Colonic mucosa (tissue), 4 donors: ENCODE data around the gene ZBTB45. TPM values are rescaled to one million over a fixed set of nuclear protein-coding genes. Genes with fewer than 3 reads are reported as not detected.

ENCODE experiments used
- DNase-seq: peaks from one replicate; pipeline ENCODE4 v3.0.0-alpha.2; 2020
- H3K27ac ChIP-seq: fragments of 200-600 bp; one replicate; pipeline ENCODE4 v1.8.0; 2021
- H3K27me3 ChIP-seq: fragments of 200-600 bp; one replicate; pipeline ENCODE4 v1.8.0; 2021
- H3K36me3 ChIP-seq: fragments of 200-600 bp; one replicate; pipeline ENCODE4 v1.8.0; 2021
- H3K4me1 ChIP-seq: fragments of 200-600 bp; one replicate; pipeline ENCODE4 v1.8.0; 2021; ENCODE audit warnings: mild to moderate bottlenecking
- H3K4me3 ChIP-seq: fragments of 200-600 bp; one replicate; pipeline ENCODE4 v1.8.0; 2021
- H3K9ac ChIP-seq, 2 donors: one replicate each; pipeline ENCODE4 v1.7.0; 2013; ENCODE audit warnings: control low read depth in 2 of 2, low read depth in 2 of 2, low read length in 2 of 2
- H3K9me3 ChIP-seq: fragments of 200-600 bp; one replicate; pipeline ENCODE4 v1.8.0; 2021
- intact Hi-C: fragments of 100-400 bp; cut with DNase I; formaldehyde crosslinking; loops from one replicate; pipeline ENCODE4 v1.14.1; 2022
- total RNA-seq, 2 donors: library from RNA; stranded (reverse); fragmentation: NEBNext Ultra II Directional in 1 of 2; extraction: Animal tissue kit (Norgen Biotek cat#: 25700) in 1 of 2; gene quantifications; one replicate each; pipeline ENCODE4 v1.2.1, GENCODE V29; 2021
- TF ChIP-seq, protein P1 (sequence below): fragments of 200-600 bp; IDR thresholded peaks from one replicate; pipeline ENCODE4 v1.8.0; 2022; ENCODE audit warnings: antibody characterized with exemption, mild to moderate bottlenecking
- donor health status: healthy.
- donor health status: DM: no; HTN: no; CAD: no.
- donor health status: DM: no; HTN: no; CAD: no.

The ZBTB45 gene
- total RNA-seq, 2 donors from 2014 or later, result 13.5 to 20.2 TPM

DNA sequence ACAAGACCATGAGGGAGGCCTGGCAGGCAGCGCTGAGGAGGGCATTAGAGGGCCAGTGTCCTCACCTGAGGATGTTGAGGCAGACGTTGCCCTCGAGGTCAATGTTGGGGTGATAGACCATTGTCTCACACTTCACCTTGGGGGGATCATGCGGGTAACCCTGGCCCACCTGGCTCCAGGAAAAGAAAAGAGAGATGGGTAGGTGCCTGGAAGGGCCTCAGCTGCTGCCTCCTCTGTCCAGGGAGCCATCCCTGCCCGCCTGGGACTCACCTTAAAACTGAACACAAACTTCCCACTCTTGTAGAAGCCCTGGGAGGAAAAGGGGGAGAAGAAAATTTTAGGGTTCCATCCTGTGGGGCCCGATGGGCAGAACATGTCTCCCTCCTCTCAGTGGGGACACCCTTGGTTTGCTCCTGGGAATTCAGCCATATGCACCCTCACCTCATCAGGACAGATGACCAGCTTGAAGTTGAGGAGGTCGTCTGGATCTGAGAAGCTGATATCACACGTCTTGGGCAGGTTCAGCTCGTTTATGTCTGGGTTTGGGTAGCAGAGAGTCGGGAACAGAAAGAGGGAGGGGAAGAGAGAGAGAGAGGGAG lies 37.1 kb upstream of the ZBTB45 start:
- peak; percentile 22 for DNase-seq
- Histone ChIP-seq H3K27me3 (no peaks in the 10 kb centered on the region), H3K36me3 (peaks cover 7% of the 10 kb centered on the region), H3K4me3 (peak overlapping the region; percentile 64), H3K4me1 (peaks cover 23% of the 10 kb centered on the region), H3K27ac (no peak overlapping the region), H3K9ac (peak overlapping the region; percentile 85 to 98), H3K9me3 (no peaks in the 10 kb centered on the region)
- intact Hi-C loops, result no loop called here
- TF ChIP-seq, protein P1, sequence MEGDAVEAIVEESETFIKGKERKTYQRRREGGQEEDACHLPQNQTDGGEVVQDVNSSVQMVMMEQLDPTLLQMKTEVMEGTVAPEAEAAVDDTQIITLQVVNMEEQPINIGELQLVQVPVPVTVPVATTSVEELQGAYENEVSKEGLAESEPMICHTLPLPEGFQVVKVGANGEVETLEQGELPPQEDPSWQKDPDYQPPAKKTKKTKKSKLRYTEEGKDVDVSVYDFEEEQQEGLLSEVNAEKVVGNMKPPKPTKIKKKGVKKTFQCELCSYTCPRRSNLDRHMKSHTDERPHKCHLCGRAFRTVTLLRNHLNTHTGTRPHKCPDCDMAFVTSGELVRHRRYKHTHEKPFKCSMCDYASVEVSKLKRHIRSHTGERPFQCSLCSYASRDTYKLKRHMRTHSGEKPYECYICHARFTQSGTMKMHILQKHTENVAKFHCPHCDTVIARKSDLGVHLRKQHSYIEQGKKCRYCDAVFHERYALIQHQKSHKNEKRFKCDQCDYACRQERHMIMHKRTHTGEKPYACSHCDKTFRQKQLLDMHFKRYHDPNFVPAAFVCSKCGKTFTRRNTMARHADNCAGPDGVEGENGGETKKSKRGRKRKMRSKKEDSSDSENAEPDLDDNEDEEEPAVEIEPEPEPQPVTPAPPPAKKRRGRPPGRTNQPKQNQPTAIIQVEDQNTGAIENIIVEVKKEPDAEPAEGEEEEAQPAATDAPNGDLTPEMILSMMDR, result no peak

DNA sequence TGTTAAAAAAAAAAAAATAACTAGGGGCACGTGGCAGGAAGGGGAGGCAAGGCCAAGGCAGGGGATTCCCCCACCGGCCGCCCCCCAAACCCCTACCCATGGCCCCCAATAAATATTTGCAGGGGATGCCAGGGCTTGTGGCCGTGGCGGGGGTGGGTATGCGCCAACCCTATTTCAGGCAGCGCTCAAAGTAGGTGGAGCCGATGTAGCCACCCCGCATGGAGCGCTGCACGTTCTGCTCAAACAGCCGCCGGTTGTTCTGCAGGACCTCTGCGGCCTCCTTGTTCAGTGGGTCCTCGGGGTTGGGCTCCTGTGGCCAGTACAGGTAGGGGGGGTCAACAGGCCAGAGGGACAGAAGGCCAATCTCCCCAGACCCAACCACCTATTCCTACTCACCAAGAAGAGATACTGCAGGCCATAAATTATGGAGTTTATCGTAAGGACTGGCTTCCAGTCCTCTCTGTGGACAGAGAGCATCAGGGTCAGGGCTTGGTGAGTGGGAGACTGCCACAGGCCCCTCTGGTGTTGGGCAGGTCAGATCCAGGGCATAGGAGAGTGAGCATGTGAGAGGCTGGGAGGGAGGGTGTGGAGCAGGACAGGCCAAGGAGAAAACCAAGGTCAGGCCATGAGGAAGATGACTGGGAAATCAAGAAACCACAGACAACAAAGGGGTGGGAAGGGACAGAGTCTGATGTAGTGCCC lies 36.5 kb upstream of the ZBTB45 start:
- peaks cover 7% of the 10 kb centered on the region for H3K36me3 ChIP-seq
- no peaks in the 10 kb centered on the region for H3K27me3 ChIP-seq
- H3K4me1 ChIP-seq, result peaks cover 20% of the 10 kb centered on the region
- H3K27ac ChIP-seq, result no peak overlapping the region
- H3K4me3 ChIP-seq, result peak overlapping the region; percentile 80
- DNase-seq, result peak; percentile 31
- H3K9ac ChIP-seq, result peak overlapping the region in 1 of 2 donors; percentile 16
- TF ChIP-seq, protein P1, result no peak
- H3K9me3 ChIP-seq, result no peaks in the 10 kb centered on the region
- intact Hi-C loops, result no loop called here

DNA sequence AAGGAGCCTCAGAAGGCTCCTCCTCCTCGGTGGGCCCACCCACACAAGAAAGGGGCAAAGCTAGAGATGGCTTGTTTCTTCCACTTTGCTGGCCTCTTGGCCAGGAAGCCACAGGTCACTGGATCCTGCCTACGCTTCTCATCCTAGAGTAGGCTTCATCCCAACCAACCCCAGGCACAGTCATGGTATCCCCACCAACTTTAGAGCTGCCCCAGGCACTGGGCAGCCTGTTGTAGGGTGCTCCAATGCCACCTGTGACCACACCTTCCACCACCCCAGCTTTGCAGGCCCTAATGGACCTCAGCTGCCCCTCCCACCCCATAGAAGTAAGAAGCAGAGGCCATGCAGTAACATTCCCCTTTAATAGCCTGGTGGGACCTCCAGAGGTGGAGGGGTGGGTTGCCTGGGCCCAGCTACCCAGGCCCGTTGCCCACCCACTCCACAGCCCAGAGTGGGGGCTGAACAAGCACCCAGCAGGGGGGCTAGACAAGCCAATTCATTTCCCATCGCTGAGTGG lies 35.8 kb upstream of the ZBTB45 start:
- Histone ChIP-seq H3K27me3 (no peaks in the 10 kb centered on the region), H3K27ac (peak overlapping the region; percentile 96), H3K9ac (peak overlapping the region; percentile 71 to 95), H3K4me1 (peaks cover 20% of the 10 kb centered on the region), H3K4me3 (peak overlapping the region; percentile 80), H3K36me3 (peaks cover 11% of the 10 kb centered on the region), H3K9me3 (no peaks in the 10 kb centered on the region)
- peak; percentile 29 for DNase-seq
- TF ChIP-seq, protein P1, result no peak
- intact Hi-C loops, result no loop called here

DNA sequence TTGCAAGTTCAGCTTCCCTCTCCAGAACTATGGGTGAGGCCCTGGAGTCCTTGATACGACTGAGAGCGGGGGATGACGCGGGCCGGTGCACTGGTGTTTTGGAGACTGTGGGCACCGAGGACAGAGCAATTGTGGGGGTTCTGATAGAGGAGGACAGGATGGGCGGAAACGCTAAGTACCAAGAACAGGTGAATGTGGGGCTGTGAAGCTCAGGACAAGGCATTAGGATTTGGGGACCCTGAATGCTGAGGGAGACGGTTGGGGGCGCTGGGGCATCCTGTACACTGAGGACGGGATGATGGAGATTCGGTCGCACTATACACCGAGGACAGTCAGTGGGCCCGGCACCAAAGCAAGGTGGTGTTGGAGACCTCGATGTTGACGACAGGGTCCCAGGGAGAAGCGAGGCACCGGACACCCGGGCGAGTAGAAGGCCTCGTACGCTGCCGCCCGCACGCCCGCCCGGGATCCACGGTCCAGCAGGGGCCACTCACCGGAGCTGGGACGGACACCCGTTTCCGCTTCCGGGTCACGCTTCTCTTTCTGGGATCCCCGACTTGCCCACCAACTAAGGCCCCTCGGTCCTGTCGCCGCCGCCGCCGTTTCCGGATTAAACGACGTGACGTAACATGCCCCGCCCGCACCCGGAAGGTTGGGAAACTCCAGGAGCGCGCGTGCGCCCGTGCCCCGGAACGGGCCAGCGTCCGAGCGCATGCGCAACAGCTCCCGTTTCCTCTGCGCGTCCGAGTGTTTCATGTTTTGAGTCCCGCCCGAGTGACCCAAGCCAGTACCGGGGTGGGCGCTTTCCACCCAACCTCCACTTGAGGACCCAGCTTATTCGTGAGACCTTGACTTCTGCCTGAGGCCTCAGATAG lies 35.1 kb upstream of the ZBTB45 start, which contains the start of gene CHMP2A:
TSS of gene CHMP2A (minus strand) at position 612 of the 875 bp plus-strand sequence. CDS start 893 bp downstream, outside the sequence.
- peak within 1 kb of the TSS; percentile 80 for H3K4me3 ChIP-seq
- H3K9ac ChIP-seq, result peak within 1 kb of the TSS; percentile 94 to 95
- DNase-seq, result peak; percentile 99
- H3K9me3 ChIP-seq, result no peaks in the 10 kb centered on the region
- TF ChIP-seq, protein P1, result no peak
- peak within 1 kb of the TSS; percentile 96 for H3K27ac ChIP-seq
- peaks cover 20% of the 10 kb centered on the region for H3K4me1 ChIP-seq
- no peaks in the 10 kb centered on the region for H3K27me3 ChIP-seq
- intact Hi-C loops, result no loop called here
- peaks cover 16% of the 10 kb centered on the region for H3K36me3 ChIP-seq
